H9 (cell line): ENCODE data around the gene PLEKHA4. TPM values are rescaled to one million over a fixed set of nuclear protein-coding genes. Genes with fewer than 3 reads are reported as not detected.
"Not testable (repeated sequence)": the region's sequence is repeated elsewhere in the genome, so short reads cannot be mapped to it uniquely, and the experiment has no call there.

Experiments
- DNase-seq: peaks from one replicate; pipeline ENCODE4 v3.0.0-alpha.2; 2017
- H2AFZ ChIP-seq: one replicate; pipeline ENCODE4 v1.6.1; 2013; ENCODE audit warnings: mild to moderate bottlenecking, low read length, control low read depth, moderate library complexity
- H2AK5ac ChIP-seq: 2 replicates; pipeline ENCODE4 v1.6.1; 2013; ENCODE audit warnings: low read length, control low read depth, mixed read lengths; ENCODE audit not compliant: insufficient read length
- H2BK120ac ChIP-seq: one replicate; pipeline ENCODE4 v1.6.1; 2013; ENCODE audit warnings: low read depth, mild to moderate bottlenecking, low read length, control low read depth, inconsistent platforms; ENCODE audit not compliant: poor library complexity, severe bottlenecking
- H2BK12ac ChIP-seq: 2 replicates; pipeline ENCODE4 v1.6.1; 2013; ENCODE audit warnings: low read length, control low read depth, mixed read lengths, low read depth; ENCODE audit not compliant: insufficient read length
- H2BK15ac ChIP-seq: 2 replicates; pipeline ENCODE4 v1.6.1; 2013; ENCODE audit warnings: low read depth, low read length, control low read depth
- H2BK20ac ChIP-seq: one replicate; pipeline ENCODE4 v1.6.1; 2013; ENCODE audit warnings: low read depth, mild to moderate bottlenecking, low read length, control low read depth, inconsistent platforms; ENCODE audit not compliant: poor library complexity, severe bottlenecking
- H2BK5ac ChIP-seq: 2 replicates; pipeline ENCODE4 v1.6.1; 2013; ENCODE audit warnings: low read length, control low read depth, mixed read lengths; ENCODE audit not compliant: insufficient read length
- H3K14ac ChIP-seq: 2 replicates; pipeline ENCODE4 v1.6.1; 2013; ENCODE audit warnings: low read length, control low read depth; ENCODE audit not compliant: insufficient read depth
- H3K18ac ChIP-seq: 2 replicates; pipeline ENCODE4 v1.6.1; 2013; ENCODE audit warnings: low read depth, mild to moderate bottlenecking, mixed read lengths, low read length, control low read depth; ENCODE audit not compliant: insufficient read length
- H3K23ac ChIP-seq: 2 replicates; pipeline ENCODE4 v1.6.1; 2013; ENCODE audit warnings: low read length, control low read depth, mixed read lengths, low read depth; ENCODE audit not compliant: insufficient read length
- H3K23me2 ChIP-seq: 2 replicates; pipeline ENCODE4 v1.6.1; 2013; ENCODE audit warnings: low read depth, mild to moderate bottlenecking, mixed read lengths, low read length, control low read depth; ENCODE audit not compliant: insufficient read length, poor library complexity, severe bottlenecking
- H3K27ac ChIP-seq: 2 replicates; pipeline ENCODE4 v1.5.1; 2013; ENCODE audit warnings: low read length, control low read depth, mixed read lengths, low read depth; ENCODE audit not compliant: insufficient read length
- H3K27me3 ChIP-seq: 2 replicates; pipeline ENCODE4 v1.6.1; 2013; ENCODE audit warnings: low read length, control low read depth, inconsistent platforms; ENCODE audit not compliant: insufficient read depth
- H3K4ac ChIP-seq: 2 replicates; pipeline ENCODE4 v1.6.1; 2013; ENCODE audit warnings: low read depth, mild to moderate bottlenecking, control low read depth, inconsistent platforms, low read length, moderate library complexity
- H3K4me1 ChIP-seq: 2 replicates; pipeline ENCODE4 v1.6.1; 2013; ENCODE audit warnings: low read length, control low read depth, inconsistent platforms; ENCODE audit not compliant: insufficient read depth
- H3K4me2 ChIP-seq: 2 replicates; pipeline ENCODE4 v1.6.1; 2013; ENCODE audit warnings: low read length, control low read depth, mixed read lengths; ENCODE audit not compliant: insufficient read length, insufficient read depth
- H3K56ac ChIP-seq: 2 replicates; pipeline ENCODE4 v1.6.1; 2013; ENCODE audit warnings: low read depth, mild to moderate bottlenecking, mixed read lengths, low read length, control low read depth; ENCODE audit not compliant: insufficient read length
- H3K79me1 ChIP-seq: 2 replicates; pipeline ENCODE4 v1.6.1; 2013; ENCODE audit warnings: low read depth, mild to moderate bottlenecking, moderate library complexity, low read length, control low read depth, inconsistent platforms; ENCODE audit not compliant: insufficient read depth, poor library complexity, severe bottlenecking
- H3K79me2 ChIP-seq: 2 replicates; pipeline ENCODE4 v1.6.1; 2013; ENCODE audit warnings: low read length, control low read depth, inconsistent platforms; ENCODE audit not compliant: insufficient read depth
- H3K9ac ChIP-seq: 2 replicates; pipeline ENCODE4 v1.6.1; 2013; ENCODE audit warnings: low read length, control low read depth, mixed read lengths; ENCODE audit not compliant: insufficient read length; ENCODE audit errors: extremely low read depth
- H3K9me3 ChIP-seq: one replicate; pipeline ENCODE4 v1.6.1; 2013; ENCODE audit warnings: low read depth, low read length, inconsistent platforms; ENCODE audit not compliant: control insufficient read depth
- H3T11ph ChIP-seq: one replicate; pipeline ENCODE4 v1.6.1; 2013; ENCODE audit warnings: mild to moderate bottlenecking, low read length, control low read depth, inconsistent platforms
- H4K20me1 ChIP-seq: one replicate; pipeline ENCODE4 v1.6.1; 2013; ENCODE audit not compliant: control insufficient read depth, insufficient read length, insufficient read depth
- H4K5ac ChIP-seq: 2 replicates; pipeline ENCODE4 v1.6.1; 2013; ENCODE audit warnings: low read depth, mild to moderate bottlenecking, mixed read lengths, low read length, control low read depth; ENCODE audit not compliant: insufficient read length
- H4K8ac ChIP-seq: replicated peaks from 2 replicates; pipeline ENCODE4 v1.6.1; 2013; ENCODE audit warnings: low read length, control low read depth, mixed read lengths, low read depth; ENCODE audit not compliant: insufficient read length
- H4K91ac ChIP-seq: 2 replicates; pipeline ENCODE4 v1.6.1; 2013; ENCODE audit warnings: low read depth, mild to moderate bottlenecking, moderate library complexity, mixed read lengths, low read length, control low read depth; ENCODE audit not compliant: insufficient read length
- H3K27ac Mint-ChIP-seq, 3 experiments: 2 replicates in 2 of 3; 3 replicates in 1 of 3; pipeline ENCODE4 v1.8.0; 2020 to 2021; ENCODE audit warnings: mixed read lengths in 3 of 3, mild to moderate bottlenecking in 1 of 3, moderate library complexity in 1 of 3
- H3K27me3 Mint-ChIP-seq: 2 replicates; pipeline ENCODE4 v1.8.0; 2021; ENCODE audit warnings: low read depth, mild to moderate bottlenecking, moderate library complexity, mixed read lengths
- H3K36me3 Mint-ChIP-seq, 3 experiments: 2 replicates in 2 of 3; 3 replicates in 1 of 3; pipeline ENCODE4 v1.8.0; 2020 to 2021; ENCODE audit warnings: low read depth in 3 of 3, mixed read lengths in 3 of 3; ENCODE audit not compliant: insufficient read depth in 1 of 3
- H3K4me1 Mint-ChIP-seq, 2 experiments: 2 replicates each; pipeline ENCODE4 v1.8.0; 2020; ENCODE audit warnings: mixed read lengths in 2 of 2
- H3K4me3 Mint-ChIP-seq, 2 experiments: 2 replicates in 1 of 2; 3 replicates in 1 of 2; pipeline ENCODE4 v1.8.0; 2020 to 2021; ENCODE audit warnings: mild to moderate bottlenecking in 2 of 2, mixed read lengths in 2 of 2, moderate library complexity in 1 of 2
- H3K9me3 Mint-ChIP-seq, 2 experiments: 2 replicates in 1 of 2; 3 replicates in 1 of 2; pipeline ENCODE4 v1.8.0; 2020; ENCODE audit warnings: mild to moderate bottlenecking in 2 of 2, mixed read lengths in 2 of 2, moderate library complexity in 1 of 2
- CTCF ChIP-seq: fragments of 200-600 bp; sonication (generic); conservative IDR thresholded peaks from 3 replicates; pipeline ENCODE4 v1.8.0; 2021; ENCODE audit warnings: antibody characterized with exemption, mild to moderate bottlenecking
- WGBS: extraction: QIAGEN DNeasy Blood & Tissue Kit; methylation state at CpG from one replicate; pipeline ENCODE4 v1.1.7; 2013; ENCODE audit warnings: missing lambda C conversion rate, low lambda C conversion rate, mixed read lengths; ENCODE audit not compliant: insufficient read length; ENCODE audit errors: extremely low coverage; 5-methylcytosine and 5-hydroxymethylcytosine counted together
- total RNA-seq: library from RNA; stranded (reverse); gene quantifications from 2 replicates; pipeline ENCODE4 v1.2.1, GENCODE V29; 2021

PLEKHA4 gene
- total RNA-seq, 1 experiment from 2014 or later, result 15.3 TPM

DNA sequence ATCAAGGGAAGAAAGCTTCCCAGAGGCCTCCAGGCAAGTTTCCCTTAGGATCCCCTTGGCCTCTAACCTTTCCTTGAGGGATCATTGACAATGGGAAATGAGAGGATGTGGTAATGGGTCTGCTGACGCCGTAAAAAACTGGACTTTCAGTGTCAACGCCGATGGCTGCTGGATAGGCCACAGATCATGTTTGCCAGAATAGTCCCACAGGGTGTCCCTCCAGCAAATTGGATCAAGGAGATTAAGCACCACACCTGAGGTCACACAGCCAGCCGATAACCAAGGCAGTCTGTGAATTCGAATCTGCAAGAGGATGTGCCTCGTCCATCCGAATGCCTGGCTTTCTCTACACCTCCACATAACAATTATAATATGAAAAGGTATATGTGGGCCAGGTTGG is 75.1 kb downstream of the PLEKHA4 start:
- Histone ChIP-seq H3K79me2 (no peaks in the 10 kb centered on the region), H3K14ac (no peak overlapping the region)
- WGBS, result no CpG with 5 or more reads among the region's 8 CpGs

GRCh38 chr19:48787331-48787730 is 81.1 kb downstream of the PLEKHA4 start:
- not testable (repeated sequence) for H3K27ac Mint-ChIP-seq, H2BK12ac ChIP-seq, H3K23ac ChIP-seq, H3K27ac ChIP-seq, H3K9me3 ChIP-seq, H3T11ph ChIP-seq, H4K20me1 ChIP-seq, H2AFZ ChIP-seq, H3K4me2 ChIP-seq, H3K4me1 ChIP-seq, H3K79me2 ChIP-seq, H3K9me3 Mint-ChIP-seq, H2BK5ac ChIP-seq, H4K91ac ChIP-seq, H3K14ac ChIP-seq, H3K79me1 ChIP-seq, DNase-seq, H3K23me2 ChIP-seq, H2BK20ac ChIP-seq, H3K4me1 Mint-ChIP-seq, H4K8ac ChIP-seq, H3K56ac ChIP-seq, H2BK15ac ChIP-seq, H2BK120ac ChIP-seq, H3K18ac ChIP-seq, H3K9ac ChIP-seq, H3K27me3 Mint-ChIP-seq, H2AK5ac ChIP-seq, H3K36me3 Mint-ChIP-seq, H3K4ac ChIP-seq, H4K5ac ChIP-seq, H3K27me3 ChIP-seq
- peak overlapping the region in 1 of 2 experiments; percentile 2; a peak in 1 of 5 replicates for H3K4me3 Mint-ChIP-seq
- no CpG with 5 or more reads among the region's 9 CpGs for WGBS

More for the DNA sequence above, 75.1 kb downstream of the PLEKHA4 start:
- Histone ChIP-seq H3K27ac (no peak overlapping the region), H3K56ac (no peak overlapping the region), H3K18ac (no peak overlapping the region), H3T11ph (no peak overlapping the region), H4K91ac (no peak overlapping the region), H4K5ac (no peak overlapping the region), H2BK15ac (no peak overlapping the region), H3K23ac (no peak overlapping the region), H2AFZ (no peak overlapping the region), H2BK20ac (no peak overlapping the region), H3K4me1 (peaks cover 2% of the 10 kb centered on the region; the same call in 1 of the 2 replicates), H2AK5ac (no peak overlapping the region), H4K20me1 (no peaks in the 10 kb centered on the region), H3K27me3 (no peaks in the 10 kb centered on the region), H3K9ac (no peak overlapping the region), H3K23me2 (no peaks in the 10 kb centered on the region), H3K4me2 (no peak overlapping the region), H2BK12ac (no peak overlapping the region), H3K79me1 (no peaks in the 10 kb centered on the region), H3K4ac (no peak overlapping the region), H2BK120ac (no peak overlapping the region), H4K8ac (no peak overlapping the region), H3K9me3 (no peaks in the 10 kb centered on the region), H2BK5ac (no peak overlapping the region)
- Mint-ChIP-seq H3K27ac (no peak overlapping the region; a peak in 1 of 7 replicates), H3K27me3 (no peaks in the 10 kb centered on the region; the same call in 1 of the 2 replicates), H3K36me3 (no peaks in the 10 kb centered on the region), H3K4me1 (peaks cover 6 to 7% of the 10 kb centered on the region in 2 experiments; a peak in 3 of 4 replicates), H3K4me3 (no peak overlapping the region), H3K9me3 (0 out of 5 replicates have a peak, but pooled peaks cover 0 to 2% of the 10 kb centered on the region in 2 experiments)
- no peak for TF ChIP-seq CTCF
- DNase-seq, result no peak
